DND-41 (cell line): ENCODE data around the gene ALG6.
"Not testable (repeated sequence)": the region's sequence is repeated elsewhere in the genome, so short reads cannot be mapped to it uniquely, and the experiment has no call there.

Source experiments
- ATAC-seq: fragments of 200-7000 bp; cut with Tn5 transposase; 3 replicates; pipeline ENCODE4 v1.9.1; 2021; ENCODE audit warnings: low read depth; ENCODE audit not compliant: insufficient read depth
- DNase-seq: peaks from one replicate; pipeline ENCODE4 v3.0.0-alpha.2; 2020
- H2AFZ ChIP-seq: 2 replicates; pipeline ENCODE4 v1.6.0; 2012; ENCODE audit warnings: low read depth, low read length
- H3K27ac ChIP-seq: 2 replicates; pipeline ENCODE4 v1.5.1; 2012; ENCODE audit warnings: low read length, inconsistent platforms
- H3K27me3 ChIP-seq: fragments of 200-600 bp; sonication (generic); 2 replicates; pipeline ENCODE4 v1.6.0; 2012; ENCODE audit warnings: low read length, mild to moderate bottlenecking, inconsistent platforms; ENCODE audit not compliant: insufficient read depth, poor library complexity
- H3K36me3 ChIP-seq: 2 replicates; pipeline ENCODE4 v1.5.1; 2012; ENCODE audit warnings: low read length, inconsistent platforms; ENCODE audit not compliant: insufficient read depth
- H3K4me1 ChIP-seq: 2 replicates; pipeline ENCODE4 v1.5.1; 2012; ENCODE audit warnings: mild to moderate bottlenecking, low read length; ENCODE audit not compliant: insufficient read depth
- H3K4me2 ChIP-seq: 2 replicates; pipeline ENCODE4 v1.6.0; 2012; ENCODE audit warnings: mild to moderate bottlenecking, moderate library complexity, low read length, inconsistent platforms; ENCODE audit not compliant: insufficient read depth
- H3K4me3 ChIP-seq, 2 experiments: fragments of 200-600 bp in 1 of 2; shearing (Covaris generic) in 1 of 2; 2 replicates each; pipeline ENCODE4 v1.5.1; 2012 to 2016; ENCODE audit warnings: inconsistent platforms in 2 of 2, low read length in 2 of 2, mild to moderate bottlenecking in 2 of 2, low read depth in 1 of 2, moderate library complexity in 1 of 2
- H3K79me2 ChIP-seq: 2 replicates; pipeline ENCODE4 v1.6.0; 2012; ENCODE audit warnings: low read length, inconsistent platforms; ENCODE audit not compliant: insufficient read depth
- H3K9ac ChIP-seq: 2 replicates; pipeline ENCODE4 v1.6.0; 2012; ENCODE audit warnings: low read depth, mild to moderate bottlenecking, inconsistent platforms, low read length, moderate library complexity
- H3K9me3 ChIP-seq: 2 replicates; pipeline ENCODE4 v1.5.1; 2012; ENCODE audit warnings: low read length, moderate library complexity, mild to moderate bottlenecking, inconsistent platforms; ENCODE audit not compliant: insufficient read depth, severe bottlenecking
- H4K20me1 ChIP-seq: 2 replicates; pipeline ENCODE4 v1.6.0; 2012; ENCODE audit warnings: low read length; ENCODE audit not compliant: insufficient read depth
- EZH2 ChIP-seq: IDR thresholded peaks from 3 replicates; pipeline ENCODE4 v1.6.1; 2012; ENCODE audit warnings: borderline replicate concordance, low read depth, mild to moderate bottlenecking, moderate library complexity, low read length, inconsistent platforms; ENCODE audit not compliant: severe bottlenecking
- TF ChIP-seq, protein P1 (sequence below): IDR thresholded peaks from 2 replicates; pipeline ENCODE4 v1.5.1; 2012; ENCODE audit warnings: borderline replicate concordance, low read length, moderate library complexity, mild to moderate bottlenecking; ENCODE audit not compliant: poor library complexity, severe bottlenecking; ENCODE audit errors: extremely low read depth

ALG6 gene

GRCh38 chr1:63466181-63466580, 98.8 kb downstream of the ALG6 start:
- no peak for DNase-seq
- H3K4me2 ChIP-seq: no peak overlapping the region
- H2AFZ ChIP-seq: no peak overlapping the region
- H4K20me1 ChIP-seq: no peaks in the 10 kb centered on the region
- H3K4me3 ChIP-seq: no peak overlapping the region
- no peak overlapping the region for H3K27ac ChIP-seq
- H3K9ac ChIP-seq: no peak overlapping the region
- ATAC-seq: no peak
- TF ChIP-seq, protein P1, sequence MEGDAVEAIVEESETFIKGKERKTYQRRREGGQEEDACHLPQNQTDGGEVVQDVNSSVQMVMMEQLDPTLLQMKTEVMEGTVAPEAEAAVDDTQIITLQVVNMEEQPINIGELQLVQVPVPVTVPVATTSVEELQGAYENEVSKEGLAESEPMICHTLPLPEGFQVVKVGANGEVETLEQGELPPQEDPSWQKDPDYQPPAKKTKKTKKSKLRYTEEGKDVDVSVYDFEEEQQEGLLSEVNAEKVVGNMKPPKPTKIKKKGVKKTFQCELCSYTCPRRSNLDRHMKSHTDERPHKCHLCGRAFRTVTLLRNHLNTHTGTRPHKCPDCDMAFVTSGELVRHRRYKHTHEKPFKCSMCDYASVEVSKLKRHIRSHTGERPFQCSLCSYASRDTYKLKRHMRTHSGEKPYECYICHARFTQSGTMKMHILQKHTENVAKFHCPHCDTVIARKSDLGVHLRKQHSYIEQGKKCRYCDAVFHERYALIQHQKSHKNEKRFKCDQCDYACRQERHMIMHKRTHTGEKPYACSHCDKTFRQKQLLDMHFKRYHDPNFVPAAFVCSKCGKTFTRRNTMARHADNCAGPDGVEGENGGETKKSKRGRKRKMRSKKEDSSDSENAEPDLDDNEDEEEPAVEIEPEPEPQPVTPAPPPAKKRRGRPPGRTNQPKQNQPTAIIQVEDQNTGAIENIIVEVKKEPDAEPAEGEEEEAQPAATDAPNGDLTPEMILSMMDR: no peak
- no peak for TF ChIP-seq EZH2
- H3K36me3 ChIP-seq: peaks cover 18% of the 10 kb centered on the region; the same call in 1 of the 2 replicates
- H3K4me1 ChIP-seq: no peaks in the 10 kb centered on the region
- no peaks in the 10 kb centered on the region for H3K27me3 ChIP-seq
- H3K79me2 ChIP-seq: no peaks in the 10 kb centered on the region
- peaks cover 14% of the 10 kb centered on the region for H3K9me3 ChIP-seq

- Histone ChIP-seq H3K36me3 (peaks cover 16% of the 10 kb centered on the region; the same call in 1 of the 2 replicates), H3K9me3 (peaks cover 11% of the 10 kb centered on the region), H3K27me3 (no peaks in the 10 kb centered on the region), H3K9ac (no peak overlapping the region), H3K4me3 (no peak overlapping the region), H3K79me2 (no peaks in the 10 kb centered on the region), H4K20me1 (no peaks in the 10 kb centered on the region), H3K4me1 (no peaks in the 10 kb centered on the region), H3K27ac (no peak overlapping the region), H3K4me2 (no peak overlapping the region), H2AFZ (no peak overlapping the region)
- ATAC-seq (no peak), DNase-seq (no peak)
- TF ChIP-seq, protein P1: no peak
- no peak for TF ChIP-seq EZH2
Measured at GRCh38 chr1:63466759-63467158, 99.3 kb downstream of the ALG6 start.

DNA sequence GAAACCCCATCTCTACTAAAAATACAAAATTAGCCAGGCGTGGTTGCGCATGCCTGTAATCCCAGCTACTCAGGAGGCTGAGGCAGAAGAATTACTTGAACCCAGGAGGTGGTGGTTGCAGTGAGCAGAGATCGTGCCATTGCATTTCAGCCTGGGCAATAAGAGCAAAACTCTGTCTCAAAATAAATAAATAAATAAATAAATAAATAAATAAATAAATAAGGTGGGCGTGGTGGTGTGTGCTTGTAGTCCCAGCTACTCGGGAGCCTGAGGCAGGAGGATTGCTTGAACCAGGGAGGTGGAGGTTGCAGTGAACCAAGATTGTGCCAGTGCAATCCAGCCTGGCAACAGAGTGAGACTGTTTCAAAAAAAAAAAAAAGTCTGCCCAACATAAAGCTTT, 101.3 kb downstream of the ALG6 start:
- not testable (repeated sequence) for H3K27me3 ChIP-seq, H3K4me3 ChIP-seq, H3K9ac ChIP-seq, H3K79me2 ChIP-seq, H3K27ac ChIP-seq, H3K36me3 ChIP-seq, H3K9me3 ChIP-seq, H2AFZ ChIP-seq, H4K20me1 ChIP-seq, ATAC-seq, H3K4me1 ChIP-seq, H3K4me2 ChIP-seq, DNase-seq

- DNase-seq: no peak
- TF ChIP-seq EZH2: no peak
- TF ChIP-seq, protein P1: no peak
- no peak overlapping the region for H3K27ac ChIP-seq
- no peaks in the 10 kb centered on the region for H3K9me3 ChIP-seq
- H3K4me2 ChIP-seq: no peak overlapping the region
- H2AFZ ChIP-seq: no peak overlapping the region
- H4K20me1 ChIP-seq: no peaks in the 10 kb centered on the region
- H3K27me3 ChIP-seq: no peaks in the 10 kb centered on the region
- no peaks in the 10 kb centered on the region for H3K79me2 ChIP-seq
- peaks cover 13% of the 10 kb centered on the region; the same call in 1 of the 2 replicates for H3K36me3 ChIP-seq
- H3K4me3 ChIP-seq: no peak overlapping the region
- no peaks in the 10 kb centered on the region for H3K4me1 ChIP-seq
- no peak overlapping the region for H3K9ac ChIP-seq
- no peak for ATAC-seq
Measured at GRCh38 chr1:63475761-63476160, 108.3 kb downstream of the ALG6 start.
